Measurements from ENCODE around the gene RIC1.
"Not testable (repeated sequence)": the region's sequence is repeated elsewhere in the genome, so short reads cannot be mapped to it uniquely, and the experiment has no call there.

The RIC1 gene

DNA sequence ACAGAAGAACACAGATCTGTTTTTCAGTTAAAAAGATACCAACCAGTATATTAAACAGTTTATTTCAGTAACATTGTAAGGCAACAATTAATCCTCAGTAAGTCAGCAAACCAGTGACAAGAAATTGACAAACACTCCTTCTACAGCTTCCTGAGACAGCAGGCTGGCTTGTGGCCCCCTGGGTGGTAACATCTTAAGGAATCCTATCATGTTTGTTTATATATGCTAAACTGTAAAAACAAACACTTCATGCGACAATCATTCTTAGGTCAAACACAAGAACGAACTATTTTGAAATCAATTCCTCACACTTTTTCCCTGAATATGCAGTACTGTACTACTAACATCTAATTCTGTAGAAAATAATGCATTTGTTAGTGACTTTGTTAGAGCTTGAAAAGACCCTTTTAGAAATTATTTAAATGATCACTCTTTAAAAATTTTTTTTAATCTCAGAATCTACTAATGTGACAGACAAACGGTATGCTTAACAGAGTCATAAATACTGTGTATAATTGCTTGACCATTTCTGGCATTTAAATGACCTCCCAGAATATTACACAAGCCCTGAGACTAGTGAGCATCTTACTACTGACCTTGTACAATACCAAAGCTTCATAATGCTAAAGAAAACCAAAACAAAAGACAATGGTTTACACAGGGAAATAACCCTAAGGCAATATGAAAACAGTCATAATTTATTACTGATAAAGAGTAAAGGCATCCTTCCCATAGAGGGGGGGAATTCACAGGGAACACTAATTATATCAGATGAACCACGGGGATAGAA, 155.8 kb downstream of the RIC1 start:
- in situ Hi-C loops (cut with HindIII; ENCODE audit: low sequenced_read_pairs): no loop called here

DNA sequence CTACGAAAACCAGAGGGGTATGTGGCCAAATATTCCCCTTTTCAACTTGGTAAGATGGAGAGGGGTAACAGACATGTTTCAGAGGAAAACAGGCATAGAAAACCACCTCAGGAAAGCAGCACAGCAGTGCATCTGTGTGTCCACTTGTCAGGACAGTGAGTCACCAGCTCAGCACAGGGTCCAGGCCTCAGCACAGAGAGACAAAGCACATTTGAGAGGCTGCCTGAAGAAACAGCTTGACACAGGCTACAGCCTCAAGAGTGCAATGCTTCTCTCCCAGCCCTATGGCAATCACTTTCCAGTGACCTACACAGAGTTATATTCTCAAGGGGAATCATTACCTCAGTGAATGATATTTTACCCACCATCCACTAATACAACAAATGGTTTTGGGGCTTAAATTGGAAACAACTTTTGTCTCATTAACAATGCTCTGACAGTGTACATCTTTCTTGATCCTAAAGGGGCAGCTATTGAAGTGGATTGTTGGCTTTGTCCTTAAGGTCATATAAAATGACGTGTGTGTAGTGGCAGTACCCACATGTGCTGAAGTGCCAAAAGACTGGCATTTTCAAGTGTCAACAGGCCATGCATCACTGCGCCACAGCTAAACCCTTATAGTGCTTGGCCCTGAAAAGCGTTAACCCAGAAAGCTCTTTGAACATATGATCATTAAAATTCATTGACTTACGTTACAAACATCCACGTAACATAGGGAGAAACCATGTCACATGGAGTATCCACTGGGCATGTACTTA, 157.6 kb downstream of the RIC1 start:
- in situ Hi-C loops (cut with HindIII; ENCODE audit: low sequenced_read_pairs): no loop called here

DNA sequence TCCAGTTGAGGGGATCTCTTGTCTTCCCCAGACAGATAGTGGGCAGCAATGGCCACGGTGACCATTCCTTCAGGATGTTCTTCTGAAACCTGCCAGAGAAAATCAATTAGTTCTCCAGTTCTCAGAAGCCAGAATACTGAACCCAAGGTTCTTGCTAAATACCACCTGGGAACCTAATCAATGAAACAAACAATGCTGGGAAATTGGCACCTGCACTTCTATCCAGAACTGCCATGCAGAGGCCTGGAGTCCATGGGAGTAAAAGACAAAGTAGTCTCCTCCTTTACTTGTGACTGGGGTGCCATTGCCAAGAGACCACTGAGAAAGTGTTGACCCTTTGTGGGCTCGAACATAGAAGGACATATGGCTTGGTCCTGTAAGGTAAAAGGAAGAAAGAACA, 158.3 kb downstream of the RIC1 start:
- in situ Hi-C loops (cut with HindIII; ENCODE audit: low sequenced_read_pairs): no loop called here

DNA sequence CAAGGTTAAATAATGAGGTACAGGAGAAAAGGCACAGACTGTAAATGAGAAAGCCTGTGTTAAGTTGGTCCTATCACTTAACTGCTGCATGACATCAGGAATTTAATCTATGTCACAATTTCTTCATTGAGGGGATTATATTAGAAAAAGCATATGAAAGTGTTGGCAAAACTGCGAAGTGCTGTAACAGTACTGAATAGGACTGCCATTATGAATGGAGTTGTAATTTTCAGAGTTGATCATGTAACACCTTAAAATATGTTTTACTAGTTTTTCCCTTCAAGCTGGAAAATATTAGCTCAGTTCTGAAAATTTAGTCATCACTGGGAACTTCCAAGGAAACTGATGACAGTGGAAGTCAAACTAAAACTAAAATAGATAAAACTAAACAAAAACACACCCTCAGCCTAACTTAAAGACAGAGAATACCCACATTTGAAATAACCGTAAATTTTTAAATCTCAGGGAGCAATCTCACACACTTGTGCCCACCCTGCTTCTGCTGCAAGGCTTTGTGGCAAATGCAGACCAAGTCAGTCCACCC, 158.9 kb downstream of the RIC1 start:
- in situ Hi-C loops (cut with HindIII; ENCODE audit: low sequenced_read_pairs): no loop called here

DNA sequence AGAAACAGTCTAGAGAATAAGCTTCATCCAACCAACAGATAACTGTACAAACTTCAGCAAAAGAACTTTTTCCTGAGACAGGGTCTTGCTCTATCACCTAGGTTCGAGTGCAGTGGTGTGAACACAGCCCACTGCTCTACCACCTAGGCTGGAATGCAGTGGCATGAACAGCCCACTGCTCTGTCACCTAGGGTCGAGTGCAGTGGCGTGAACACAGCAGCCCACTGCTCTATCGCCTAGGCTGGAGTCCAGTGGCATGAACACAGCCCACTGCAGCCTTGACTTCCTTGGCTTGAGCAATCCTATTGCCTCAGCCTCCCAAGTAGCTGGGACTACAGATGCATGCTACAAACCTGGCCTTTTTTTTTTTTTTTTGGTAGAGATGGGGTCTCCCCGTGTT, 160.6 kb downstream of the RIC1 start:
- in situ Hi-C loops (cut with HindIII; ENCODE audit: low sequenced_read_pairs): no loop called here

DNA sequence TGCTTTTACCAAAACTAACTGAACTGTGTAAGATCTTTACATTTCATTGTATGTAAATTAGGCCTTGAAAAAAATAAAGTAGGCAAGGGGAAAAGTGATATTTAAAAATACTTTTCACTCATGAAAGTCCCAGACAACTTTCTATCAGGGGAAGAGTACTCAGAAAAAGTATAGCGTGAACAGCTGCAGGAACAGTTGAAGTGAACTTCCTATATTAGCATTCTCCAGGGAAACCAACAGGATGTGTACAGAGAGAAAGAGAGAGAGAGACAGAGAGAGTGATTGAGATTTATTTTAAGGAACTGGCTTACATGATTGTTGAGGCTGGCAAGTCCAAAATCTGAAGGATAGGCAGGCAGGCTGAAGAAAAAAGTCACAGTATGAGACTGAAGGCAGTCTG, 162.0 kb downstream of the RIC1 start:
- in situ Hi-C loops (cut with HindIII; ENCODE audit: low sequenced_read_pairs): no loop called here

DNA sequence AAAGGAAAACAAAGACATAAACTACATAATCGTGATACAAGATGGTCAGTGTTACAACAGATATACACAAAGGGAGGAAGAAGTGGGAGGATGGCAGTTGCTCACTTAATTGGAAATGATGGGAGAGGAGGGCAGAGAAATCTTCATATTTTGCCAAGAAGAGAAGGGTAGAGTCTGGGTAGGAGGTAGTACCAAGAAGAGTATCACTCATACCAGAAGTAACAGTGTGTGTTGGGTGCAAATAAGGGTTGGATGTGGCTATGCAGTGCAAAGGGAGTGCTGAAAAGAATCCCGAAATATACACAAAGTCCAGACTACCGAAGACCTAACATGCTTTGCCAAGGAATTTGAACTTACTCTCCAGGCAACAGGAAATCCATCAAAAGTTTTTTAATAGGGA, 163.0 kb downstream of the RIC1 start:
- in situ Hi-C loops (cut with HindIII; ENCODE audit: low sequenced_read_pairs): no loop called here

DNA sequence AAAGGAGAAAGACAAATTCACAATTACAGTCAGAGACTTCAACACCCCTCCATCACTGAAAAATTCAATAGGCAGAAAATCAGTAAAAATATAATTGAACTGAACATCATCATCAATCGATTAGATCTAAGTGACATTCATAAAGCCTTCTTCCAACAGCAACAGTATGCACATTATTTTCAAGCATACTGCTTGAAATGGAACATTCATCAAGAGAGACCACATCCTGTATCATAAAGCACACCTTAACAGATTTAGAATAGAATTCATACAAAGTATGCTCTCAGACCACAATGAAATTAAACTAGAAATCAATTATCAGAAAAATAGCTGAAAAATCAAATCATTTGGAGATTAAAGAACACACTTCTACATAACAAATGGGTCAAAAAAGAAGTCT, 164.9 kb downstream of the RIC1 start:
- in situ Hi-C loops (cut with HindIII; ENCODE audit: low sequenced_read_pairs): no loop called here

DNA sequence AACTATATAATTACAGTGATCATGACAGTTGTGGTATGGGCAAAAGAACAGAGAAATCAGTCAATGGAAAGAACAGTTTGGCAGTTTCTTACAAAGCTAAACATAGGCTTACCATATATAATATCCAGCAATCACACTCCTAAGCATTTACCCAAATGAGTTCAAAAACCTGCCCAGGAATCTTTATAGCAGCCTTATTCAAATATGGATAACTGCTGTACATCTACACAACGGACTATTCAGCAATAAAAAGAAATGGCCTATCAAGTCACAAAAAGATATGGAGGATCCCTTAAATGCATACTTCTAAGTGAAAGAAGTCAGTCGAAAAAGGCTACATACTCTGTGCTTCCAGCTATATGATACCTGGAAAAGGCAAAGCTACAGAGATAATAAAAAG, 167.4 kb downstream of the RIC1 start:
- in situ Hi-C loops (cut with HindIII; ENCODE audit: low sequenced_read_pairs): no loop called here

DNA sequence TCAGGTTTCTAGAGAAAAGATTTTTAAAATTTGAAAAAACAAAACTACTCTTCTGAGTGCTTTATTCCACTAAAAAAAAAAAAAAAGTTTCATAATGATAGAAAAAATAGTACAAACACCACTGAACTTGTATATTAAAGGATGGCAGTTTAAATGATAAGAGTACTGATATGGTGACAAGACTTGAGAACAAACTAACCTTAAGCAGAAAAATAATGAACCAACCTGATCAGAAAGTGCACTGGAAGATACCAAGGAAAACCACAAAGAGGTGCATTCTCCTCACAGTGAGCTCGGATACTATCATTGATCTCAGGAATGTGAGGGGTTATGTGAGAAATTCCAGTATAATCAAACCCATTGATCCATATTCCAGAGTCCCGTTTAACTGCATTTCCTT, 169.7 kb downstream of the RIC1 start:
- in situ Hi-C loops (cut with HindIII; ENCODE audit: low sequenced_read_pairs): no loop called here

DNA sequence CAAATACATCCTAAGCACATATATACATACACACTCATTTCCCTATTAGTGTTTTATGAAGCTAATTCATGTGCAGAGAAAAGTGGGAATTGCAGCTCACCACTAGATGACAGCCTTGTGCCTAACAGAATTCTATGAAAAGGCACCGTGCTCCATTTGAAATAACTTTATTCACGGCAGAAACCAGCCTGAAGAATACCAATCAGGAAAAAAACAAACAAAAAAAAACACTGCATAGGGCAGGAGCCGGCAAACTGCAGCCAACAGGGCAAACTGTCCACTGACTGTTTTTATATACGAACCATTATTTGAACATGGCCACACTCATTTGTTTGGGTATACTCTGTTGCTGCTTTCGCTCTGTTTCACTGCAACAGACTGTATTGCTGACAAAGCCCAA, 170.4 kb downstream of the RIC1 start:
- in situ Hi-C loops (cut with HindIII; ENCODE audit: low sequenced_read_pairs): no loop called here

DNA sequence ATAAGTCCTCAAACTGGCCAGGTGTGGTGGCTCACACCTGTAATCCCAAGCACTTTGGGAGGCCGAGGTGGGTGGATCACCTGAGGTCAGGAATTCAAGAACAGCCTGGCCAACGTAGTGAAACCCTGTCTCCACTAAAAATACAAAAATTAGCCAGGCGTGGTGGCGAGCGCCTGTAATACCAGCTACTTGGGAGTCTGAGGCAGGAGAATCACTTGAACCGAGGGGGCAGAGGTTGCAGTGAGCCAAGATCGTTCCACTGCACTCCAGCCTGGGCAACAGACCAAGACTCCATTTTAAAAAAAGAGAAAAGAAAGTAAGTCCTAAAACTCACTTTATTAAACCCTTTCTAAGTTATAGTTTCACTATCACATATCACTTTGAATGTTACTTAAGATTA, 171.5 kb downstream of the RIC1 start:
- in situ Hi-C loops (cut with HindIII; ENCODE audit: low sequenced_read_pairs): not testable (repeated sequence)

DNA sequence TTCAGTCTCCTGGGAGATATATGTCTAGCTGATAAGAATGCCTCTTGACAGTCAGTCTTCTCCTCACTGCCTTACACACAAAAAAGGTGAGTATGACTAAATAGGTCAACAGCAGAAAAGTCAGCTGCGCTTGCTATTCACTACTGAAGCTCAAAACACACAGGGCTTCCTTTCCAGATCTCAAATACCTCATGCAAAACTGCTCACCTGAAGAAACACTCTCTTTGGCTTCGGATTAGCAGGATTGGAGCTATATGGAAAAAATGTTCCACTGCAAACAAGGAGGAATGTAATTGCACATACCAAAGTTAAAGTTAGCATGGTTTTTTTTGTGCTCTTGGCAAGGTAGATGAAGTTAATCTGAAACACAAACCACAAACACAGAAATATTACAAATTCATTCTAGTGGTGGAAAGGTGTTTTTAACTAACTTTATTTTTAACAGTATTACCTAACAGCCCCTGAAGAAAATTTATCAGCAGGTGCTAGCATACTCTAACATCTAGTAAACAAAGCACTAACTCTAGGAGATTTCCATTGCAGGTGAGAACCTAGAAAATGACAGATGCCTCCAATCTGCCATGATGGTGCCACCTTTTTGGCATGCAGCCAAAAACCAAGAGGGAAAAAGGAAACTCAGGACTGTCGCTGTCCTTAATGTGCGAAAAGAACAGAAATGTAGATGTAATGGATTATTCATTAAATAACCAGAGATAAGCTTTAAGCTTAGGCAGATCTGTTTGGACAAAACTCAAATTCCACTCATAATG, 172.2 kb downstream of the RIC1 start:
- in situ Hi-C loops (cut with HindIII; ENCODE audit: low sequenced_read_pairs): no loop called here

DNA sequence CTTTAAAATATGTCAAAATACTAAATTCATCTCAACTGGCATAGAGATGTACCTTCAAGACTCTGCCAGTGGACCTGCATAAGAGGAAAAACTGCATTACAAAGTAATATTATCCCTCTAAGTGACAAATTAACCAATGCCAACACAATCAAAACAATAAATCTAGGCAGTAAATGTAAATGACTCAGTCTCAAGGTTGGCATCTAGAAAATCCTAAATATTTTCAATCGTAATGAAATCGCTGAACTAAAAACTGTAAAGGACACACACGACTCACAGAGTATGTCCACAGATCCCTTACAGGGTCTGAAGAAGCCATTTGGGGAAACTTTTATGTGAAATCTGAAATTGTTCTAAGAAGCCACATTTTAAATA, 172.8 kb downstream of the RIC1 start:
- in situ Hi-C loops (cut with HindIII; ENCODE audit: low sequenced_read_pairs): no loop called here

DNA sequence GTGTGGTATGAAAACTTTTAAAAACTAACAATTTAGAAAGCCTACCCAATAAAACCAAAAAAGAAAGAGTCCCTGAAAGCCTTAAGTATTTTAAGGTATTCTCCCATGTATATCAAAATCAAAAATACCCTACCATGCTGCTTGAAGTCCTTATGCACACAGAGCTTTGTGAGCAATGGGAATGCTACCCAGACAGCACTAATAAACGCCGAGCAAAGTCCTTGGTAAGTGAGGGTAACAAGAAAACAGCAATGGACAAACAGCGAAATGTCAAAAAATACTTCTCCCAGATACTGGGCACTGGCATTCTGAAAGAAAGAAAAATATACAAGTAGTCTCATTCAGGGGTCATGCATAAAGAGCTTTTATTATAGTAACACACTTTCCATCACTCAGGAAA, 176.6 kb downstream of the RIC1 start:
- in situ Hi-C loops (cut with HindIII; ENCODE audit: low sequenced_read_pairs): no loop called here

DNA sequence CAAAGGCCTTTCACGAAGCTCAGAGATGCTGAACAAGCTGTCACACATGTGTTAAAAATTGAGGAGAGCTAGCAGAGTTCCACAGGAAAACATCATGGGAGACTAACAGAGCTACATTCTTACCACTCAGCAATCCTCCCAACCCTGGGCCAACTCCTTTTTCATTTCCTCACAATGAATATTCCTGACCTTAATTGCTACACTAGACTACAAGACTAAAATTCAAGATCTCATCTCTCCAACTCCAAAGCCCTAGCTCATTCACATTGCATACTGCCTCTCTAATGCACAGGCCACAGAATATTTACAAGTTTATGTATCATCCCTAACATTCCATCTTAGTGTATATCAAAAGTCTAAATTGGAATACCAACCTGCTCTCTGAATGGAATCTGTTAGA, 182.8 kb downstream of the RIC1 start:
- in situ Hi-C loops (cut with HindIII; ENCODE audit: low sequenced_read_pairs): no loop called here

DNA sequence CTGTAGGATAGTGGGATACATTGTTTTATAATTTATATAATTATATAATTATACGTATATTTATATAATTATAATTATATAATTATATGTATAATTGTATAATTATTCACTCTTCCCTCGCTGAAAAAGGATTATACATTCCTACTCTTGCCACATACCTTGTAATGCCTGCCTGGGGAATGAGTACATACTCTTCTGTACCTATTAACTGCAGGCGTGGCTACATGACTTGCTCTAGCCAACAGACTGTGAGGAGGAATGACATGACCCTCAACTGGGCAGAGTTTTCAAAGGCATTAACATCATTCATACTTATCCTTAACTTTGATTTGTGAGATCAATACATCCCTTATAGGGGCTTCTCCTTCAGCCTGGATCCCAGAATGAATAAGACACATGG, 184.9 kb downstream of the RIC1 start:
- in situ Hi-C loops (cut with HindIII; ENCODE audit: low sequenced_read_pairs): no loop called here

DNA sequence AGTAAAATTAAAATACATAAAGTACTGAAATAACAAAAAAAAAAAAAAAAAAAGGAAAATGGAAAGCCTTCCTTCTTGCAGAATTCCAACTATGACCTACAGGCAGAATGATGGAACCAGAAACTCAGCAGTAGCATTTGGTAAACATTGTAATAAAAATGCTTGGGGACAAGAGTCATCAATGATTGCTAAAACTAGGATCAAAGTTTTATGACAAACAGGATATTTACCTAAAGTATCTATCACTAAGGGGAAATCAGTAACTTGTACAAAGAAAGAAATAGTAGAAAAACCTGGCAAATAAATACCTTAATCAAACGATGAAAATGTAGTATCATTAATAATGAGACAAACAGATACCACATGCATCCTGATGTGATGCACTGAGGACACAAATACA, 186.6 kb downstream of the RIC1 start:
- in situ Hi-C loops (cut with HindIII; ENCODE audit: low sequenced_read_pairs): no loop called here

DNA sequence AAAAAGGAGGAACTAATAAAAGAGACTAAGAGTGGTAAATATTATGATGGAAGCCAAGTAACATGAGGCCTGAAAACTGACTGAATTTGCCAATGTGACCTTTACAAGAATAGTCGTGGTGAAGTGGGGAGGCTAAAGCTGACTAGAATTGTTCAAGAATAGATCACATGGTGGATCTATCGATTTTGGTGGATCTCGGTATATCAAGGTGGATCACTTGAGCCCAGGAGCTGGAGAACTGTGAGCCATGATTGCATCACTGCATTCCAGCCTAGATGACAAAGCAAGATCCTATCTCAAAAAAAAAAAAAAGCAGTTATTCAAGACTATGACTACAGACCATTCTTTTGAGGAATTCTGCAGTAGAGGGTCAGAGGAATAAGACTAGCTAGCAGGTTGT, 189.0 kb downstream of the RIC1 start:
- in situ Hi-C loops (cut with HindIII; ENCODE audit: low sequenced_read_pairs): no loop called here

DNA sequence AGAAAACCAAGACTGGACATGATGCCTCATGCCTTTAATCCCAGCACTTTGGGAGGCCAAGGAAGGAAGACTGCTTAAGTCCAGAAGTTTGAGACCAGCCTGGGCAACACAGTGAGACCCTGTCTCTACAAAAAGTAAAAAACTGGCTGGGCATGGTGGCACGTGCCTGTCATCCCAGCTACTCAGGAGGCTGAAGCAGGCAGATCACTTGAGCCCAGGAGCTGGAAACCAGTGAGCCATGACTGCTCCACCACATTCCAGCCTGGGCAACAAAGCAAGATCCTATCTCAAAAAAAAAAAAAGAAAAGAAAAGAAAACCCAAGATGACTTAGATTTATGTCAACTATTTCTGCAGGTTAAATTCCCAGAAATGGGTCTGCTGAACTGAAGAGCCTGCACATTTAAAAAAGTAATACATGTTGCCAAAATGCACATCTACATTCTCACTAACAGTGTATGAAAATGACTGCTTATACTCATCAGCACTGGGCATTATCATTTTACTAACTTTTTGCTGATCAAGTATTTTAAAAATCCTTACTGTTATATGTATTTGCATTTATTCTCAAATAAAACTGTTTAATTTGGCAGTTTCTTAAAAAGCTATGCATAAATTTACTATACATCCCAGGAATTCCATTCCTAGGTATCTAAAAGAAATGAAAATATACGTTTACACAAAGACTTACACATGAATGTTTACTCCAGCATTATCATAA, 189.7 kb downstream of the RIC1 start:
- in situ Hi-C loops (cut with HindIII; ENCODE audit: low sequenced_read_pairs): no loop called here

DNA sequence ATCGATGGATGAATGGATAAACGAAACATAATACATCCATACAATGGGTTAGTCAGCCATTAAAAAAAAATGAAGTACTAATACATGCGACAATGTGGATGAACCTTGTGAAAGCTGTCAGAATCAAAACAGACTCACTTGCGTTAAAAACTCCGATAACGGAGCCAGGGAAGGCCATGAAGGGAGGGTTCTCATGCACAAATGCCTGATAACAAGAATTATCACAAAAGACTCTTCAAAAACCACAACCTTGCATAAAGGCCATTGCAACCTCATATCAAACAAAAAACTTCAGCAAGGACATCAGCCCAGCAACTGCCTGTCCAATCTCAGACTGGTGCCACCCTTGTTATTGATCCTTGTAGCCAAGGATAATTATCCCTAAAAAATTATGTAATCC, 190.3 kb downstream of the RIC1 start:
- in situ Hi-C loops (cut with HindIII; ENCODE audit: low sequenced_read_pairs): no loop called here
